Neuron (in vitro differentiated cells): ENCODE data around the gene TAF11L7.
"Not testable (repeated sequence)": the region's sequence is repeated elsewhere in the genome, so short reads cannot be mapped to it uniquely, and the experiment has no call there.

ENCODE experiments used
- H2AFZ ChIP-seq: one replicate; pipeline ENCODE4 v1.6.1; 2013; ENCODE audit warnings: low read depth, mild to moderate bottlenecking, inconsistent platforms, low read length, moderate library complexity
- H3K27me3 ChIP-seq: one replicate; pipeline ENCODE4 v1.6.1; 2013; ENCODE audit warnings: low read length; ENCODE audit not compliant: insufficient read depth
- H3K36me3 ChIP-seq: one replicate; pipeline ENCODE4 v1.6.1; 2013; ENCODE audit warnings: low read length; ENCODE audit not compliant: insufficient read depth
- H3K4me1 ChIP-seq: one replicate; pipeline ENCODE4 v1.6.1; 2013; ENCODE audit warnings: low read length; ENCODE audit not compliant: insufficient read depth
- H3K4me3 ChIP-seq: 2 replicates; pipeline ENCODE4 v1.5.1; 2013; ENCODE audit warnings: mild to moderate bottlenecking, low read length, moderate library complexity
- H3K9me3 ChIP-seq: one replicate; pipeline ENCODE4 v1.6.1; 2013; ENCODE audit warnings: low read length

TAF11L7 gene

GRCh38 chr5:17585658-17586057 is at the start of gene TAF11L7:
Gene TAF11L7, minus strand, starts transcription at chr5:17585758.
- H3K4me3 ChIP-seq, H3K9me3 ChIP-seq, H3K27me3 ChIP-seq, H3K36me3 ChIP-seq, H2AFZ ChIP-seq, H3K4me1 ChIP-seq: not testable (repeated sequence)

- Histone ChIP-seq H2AFZ (no peak within 1 kb of the TSS), H3K27me3 (no peaks in the 10 kb centered on the region)
Observed at GRCh38 chr5:17634160-17634559, 48.6 kb upstream of the TAF11L7 start, which contains the start of gene TAF11L14. Gene TAF11L14, plus strand, starts transcription at chr5:17634460.

GRCh38 chr5:17631788-17632187 is 46.2 kb upstream of the TAF11L7 start, which contains the start of gene TAF11L13:
Gene TAF11L13, plus strand, starts transcription at chr5:17632088.
- H3K36me3 ChIP-seq, H3K4me1 ChIP-seq, H2AFZ ChIP-seq, H3K4me3 ChIP-seq, H3K27me3 ChIP-seq, H3K9me3 ChIP-seq: not testable (repeated sequence)

More at GRCh38 chr5:17634160-17634559, 48.6 kb upstream of the TAF11L7 start, which contains the start of gene TAF11L14:
- H3K4me3 ChIP-seq: no peak within 1 kb of the TSS
- H3K36me3 ChIP-seq: no peaks in the 10 kb centered on the region
- H3K4me1 ChIP-seq: no peaks in the 10 kb centered on the region
- no peaks in the 10 kb centered on the region for H3K9me3 ChIP-seq

- Histone ChIP-seq H3K4me1 (no peaks in the 10 kb centered on the region), H3K4me3 (no peak overlapping the region), H3K9me3 (no peaks in the 10 kb centered on the region), H3K36me3 (no peaks in the 10 kb centered on the region), H3K27me3 (no peaks in the 10 kb centered on the region), H2AFZ (no peak overlapping the region)
Observed at GRCh38 chr5:17625686-17626085, 40.1 kb upstream of the TAF11L7 start.

GRCh38 chr5:17620627-17621026 is 35.1 kb upstream of the TAF11L7 start:
- Histone ChIP-seq H3K27me3 (no peaks in the 10 kb centered on the region), H2AFZ (no peak overlapping the region), H3K9me3 (no peaks in the 10 kb centered on the region), H3K4me3 (no peak overlapping the region), H3K36me3 (no peaks in the 10 kb centered on the region), H3K4me1 (no peaks in the 10 kb centered on the region)

GRCh38 chr5:17619354-17619753 is 33.8 kb upstream of the TAF11L7 start:
- Histone ChIP-seq H3K36me3 (no peaks in the 10 kb centered on the region), H3K27me3 (no peaks in the 10 kb centered on the region), H2AFZ (no peak overlapping the region), H3K4me3 (no peak overlapping the region), H3K4me1 (no peaks in the 10 kb centered on the region), H3K9me3 (no peaks in the 10 kb centered on the region)

- no peaks in the 10 kb centered on the region for H3K9me3 ChIP-seq
- H3K36me3 ChIP-seq: no peaks in the 10 kb centered on the region
- H2AFZ ChIP-seq: no peak overlapping the region
- no peaks in the 10 kb centered on the region for H3K4me1 ChIP-seq
- no peak overlapping the region for H3K4me3 ChIP-seq
- H3K27me3 ChIP-seq: no peaks in the 10 kb centered on the region
Observed at GRCh38 chr5:17614872-17615605, 29.5 kb upstream of the TAF11L7 start.

GRCh38 chr5:17610092-17610491 is 24.5 kb upstream of the TAF11L7 start, which contains the start of gene TAF11L12:
Gene TAF11L12, plus strand, starts transcription at chr5:17610392.
- H3K4me3 ChIP-seq, H2AFZ ChIP-seq, H3K9me3 ChIP-seq, H3K27me3 ChIP-seq, H3K36me3 ChIP-seq, H3K4me1 ChIP-seq: not testable (repeated sequence)

GRCh38 chr5:17607461-17607860 is 21.9 kb upstream of the TAF11L7 start:
- not testable (repeated sequence) for H3K36me3 ChIP-seq, H3K4me3 ChIP-seq, H2AFZ ChIP-seq, H3K9me3 ChIP-seq, H3K4me1 ChIP-seq, H3K27me3 ChIP-seq

- H3K4me3 ChIP-seq: no peak overlapping the region
- no peaks in the 10 kb centered on the region for H3K27me3 ChIP-seq
- no peaks in the 10 kb centered on the region for H3K4me1 ChIP-seq
- H3K36me3 ChIP-seq: no peaks in the 10 kb centered on the region
- H2AFZ ChIP-seq: no peak overlapping the region
- no peaks in the 10 kb centered on the region for H3K9me3 ChIP-seq
Observed at GRCh38 chr5:17604951-17605350, 19.4 kb upstream of the TAF11L7 start.

- not testable (repeated sequence) for H3K4me1 ChIP-seq, H3K27me3 ChIP-seq, H3K9me3 ChIP-seq, H2AFZ ChIP-seq, H3K4me3 ChIP-seq, H3K36me3 ChIP-seq
Observed at GRCh38 chr5:17603880-17604279, 18.3 kb upstream of the TAF11L7 start, which contains the start of gene TAF11L11. Gene TAF11L11, plus strand, starts transcription at chr5:17604183.

- not testable (repeated sequence) for H3K27me3 ChIP-seq, H3K36me3 ChIP-seq, H2AFZ ChIP-seq, H3K9me3 ChIP-seq, H3K4me1 ChIP-seq, H3K4me3 ChIP-seq
Observed at GRCh38 chr5:17597728-17598127, 12.2 kb upstream of the TAF11L7 start, which contains the start of gene TAF11L10. Gene TAF11L10, minus strand, starts transcription at chr5:17597828.

GRCh38 chr5:17594255-17594654 is 8.7 kb upstream of the TAF11L7 start, which contains the start of gene TAF11L9:
Gene TAF11L9, minus strand, starts transcription at chr5:17594394.
- H3K36me3 ChIP-seq, H3K4me1 ChIP-seq, H3K4me3 ChIP-seq, H3K9me3 ChIP-seq, H2AFZ ChIP-seq, H3K27me3 ChIP-seq: not testable (repeated sequence)

- H3K36me3 ChIP-seq, H3K9me3 ChIP-seq: not testable (repeated sequence)
Observed at GRCh38 chr5:17590860-17591259, 5.3 kb upstream of the TAF11L7 start, which contains the start of gene TAF11L8. Gene TAF11L8, minus strand, starts transcription at chr5:17590960.

More at GRCh38 chr5:17590860-17591259, 5.3 kb upstream of the TAF11L7 start, which contains the start of gene TAF11L8:
- not testable (repeated sequence) for H3K4me3 ChIP-seq, H2AFZ ChIP-seq, H3K4me1 ChIP-seq, H3K27me3 ChIP-seq
